ENCODE results near the gene SIGLEC15. TPM values are rescaled to one million over a fixed set of nuclear protein-coding genes. Genes with fewer than 3 reads are reported as not detected.

The SIGLEC15 gene, protein sequence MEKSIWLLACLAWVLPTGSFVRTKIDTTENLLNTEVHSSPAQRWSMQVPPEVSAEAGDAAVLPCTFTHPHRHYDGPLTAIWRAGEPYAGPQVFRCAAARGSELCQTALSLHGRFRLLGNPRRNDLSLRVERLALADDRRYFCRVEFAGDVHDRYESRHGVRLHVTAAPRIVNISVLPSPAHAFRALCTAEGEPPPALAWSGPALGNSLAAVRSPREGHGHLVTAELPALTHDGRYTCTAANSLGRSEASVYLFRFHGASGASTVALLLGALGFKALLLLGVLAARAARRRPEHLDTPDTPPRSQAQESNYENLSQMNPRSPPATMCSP
- 1 to 10 TPM in 1 of 2 donors, under 1 TPM in 1; 0.26 to 2.0 TPM for total RNA-seq

DNA sequence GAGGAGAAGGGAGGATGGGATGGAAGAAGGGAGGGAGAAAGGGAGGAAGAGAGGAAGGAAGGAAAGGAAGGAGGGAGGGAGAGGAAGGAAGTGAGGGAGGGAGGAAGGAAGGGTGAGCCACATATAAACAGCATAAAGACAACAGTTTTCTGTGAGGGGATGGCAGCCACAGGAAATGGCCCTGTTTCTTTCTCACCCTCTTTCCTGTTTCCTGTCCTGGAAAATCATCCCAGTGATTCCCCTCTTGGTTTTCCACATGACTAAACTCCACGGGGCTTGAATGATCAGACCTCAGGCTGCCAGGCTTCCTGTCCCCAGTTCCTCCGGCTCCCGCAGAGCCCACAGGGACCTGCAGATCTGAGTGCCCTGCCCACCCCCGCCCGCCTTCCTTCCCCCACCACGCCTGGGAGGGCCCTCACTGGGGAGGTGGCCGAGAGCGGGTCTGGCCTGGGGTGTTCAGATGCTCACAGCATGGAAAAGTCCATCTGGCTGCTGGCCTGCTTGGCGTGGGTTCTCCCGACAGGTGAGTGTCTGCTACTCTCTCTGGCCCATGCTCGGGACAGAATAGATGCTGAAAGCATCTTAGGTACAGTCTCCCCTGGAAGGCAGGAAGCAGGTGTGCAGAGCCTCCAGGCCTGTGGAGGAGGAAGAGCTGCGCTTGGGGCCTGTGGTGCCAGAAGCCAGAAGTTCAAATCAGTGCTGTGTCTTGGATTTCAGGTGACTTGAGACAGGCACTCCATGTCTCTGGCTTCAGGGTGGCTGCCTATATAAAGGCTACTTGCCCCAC, at the start of gene SIGLEC15:
Gene SIGLEC15, plus strand, starts transcription at position 418 of the 787 bp plus-strand sequence. Its CDS starts 54 bp downstream, at position 472.
- no peaks in the 10 kb centered on the region for H3K27me3 ChIP-seq
- TF ChIP-seq, protein P1, sequence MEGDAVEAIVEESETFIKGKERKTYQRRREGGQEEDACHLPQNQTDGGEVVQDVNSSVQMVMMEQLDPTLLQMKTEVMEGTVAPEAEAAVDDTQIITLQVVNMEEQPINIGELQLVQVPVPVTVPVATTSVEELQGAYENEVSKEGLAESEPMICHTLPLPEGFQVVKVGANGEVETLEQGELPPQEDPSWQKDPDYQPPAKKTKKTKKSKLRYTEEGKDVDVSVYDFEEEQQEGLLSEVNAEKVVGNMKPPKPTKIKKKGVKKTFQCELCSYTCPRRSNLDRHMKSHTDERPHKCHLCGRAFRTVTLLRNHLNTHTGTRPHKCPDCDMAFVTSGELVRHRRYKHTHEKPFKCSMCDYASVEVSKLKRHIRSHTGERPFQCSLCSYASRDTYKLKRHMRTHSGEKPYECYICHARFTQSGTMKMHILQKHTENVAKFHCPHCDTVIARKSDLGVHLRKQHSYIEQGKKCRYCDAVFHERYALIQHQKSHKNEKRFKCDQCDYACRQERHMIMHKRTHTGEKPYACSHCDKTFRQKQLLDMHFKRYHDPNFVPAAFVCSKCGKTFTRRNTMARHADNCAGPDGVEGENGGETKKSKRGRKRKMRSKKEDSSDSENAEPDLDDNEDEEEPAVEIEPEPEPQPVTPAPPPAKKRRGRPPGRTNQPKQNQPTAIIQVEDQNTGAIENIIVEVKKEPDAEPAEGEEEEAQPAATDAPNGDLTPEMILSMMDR (IDR thresholded peaks at IDR 0.05), result no peak
- no peak for TF ChIP-seq POLR2A (IDR thresholded peaks at IDR 0.05)
- no peaks in the 10 kb centered on the region for H3K9me3 ChIP-seq
- no peak within 1 kb of the TSS for H3K4me3 ChIP-seq
- H3K4me1 ChIP-seq, result peaks cover 14% of the 10 kb centered on the region
- H3K36me3 ChIP-seq (replicated peaks in 1 of 2; ENCODE audit: insufficient read depth in 1 of 2, low read depth in 2 of 2), result no peaks in the 10 kb centered on the region
- no peak within 1 kb of the TSS for H3K27ac ChIP-seq
- DNase-seq (no peak), ATAC-seq (no peak)
- intact Hi-C loops (cut with DNase I), result no loop called here
- 51 to 71% methylated on average over 4 to 12 of the region's 12 CpGs for WGBS, 2 donors

DNA sequence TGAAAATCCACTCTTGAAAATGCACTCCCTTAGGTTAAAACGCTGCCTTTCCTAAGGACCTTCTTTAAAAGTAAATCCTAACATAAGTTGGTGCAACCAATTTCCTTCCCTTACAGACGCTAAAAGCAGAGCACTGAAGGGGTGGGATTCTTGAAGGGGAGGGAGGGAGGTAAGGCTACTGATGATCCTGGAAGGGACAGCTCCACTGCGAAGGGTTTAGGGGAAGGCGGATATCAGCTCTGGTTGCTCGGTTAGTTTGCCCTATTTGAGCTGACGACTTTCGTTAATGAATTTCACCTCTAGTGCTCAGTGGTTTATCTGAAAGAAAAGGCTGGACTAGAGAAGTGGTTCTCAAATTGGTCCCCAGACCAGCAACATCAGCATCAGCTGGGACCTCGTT, 49.7 kb upstream of the SIGLEC15 start:
- 51 to 65% methylated on average over 8 of the region's 8 CpGs for WGBS, 2 donors
- peak overlapping the region in 2 of 4 donors; percentile 49 to 50 for H3K27ac ChIP-seq
- ATAC-seq, result peak; percentile 3

DNA sequence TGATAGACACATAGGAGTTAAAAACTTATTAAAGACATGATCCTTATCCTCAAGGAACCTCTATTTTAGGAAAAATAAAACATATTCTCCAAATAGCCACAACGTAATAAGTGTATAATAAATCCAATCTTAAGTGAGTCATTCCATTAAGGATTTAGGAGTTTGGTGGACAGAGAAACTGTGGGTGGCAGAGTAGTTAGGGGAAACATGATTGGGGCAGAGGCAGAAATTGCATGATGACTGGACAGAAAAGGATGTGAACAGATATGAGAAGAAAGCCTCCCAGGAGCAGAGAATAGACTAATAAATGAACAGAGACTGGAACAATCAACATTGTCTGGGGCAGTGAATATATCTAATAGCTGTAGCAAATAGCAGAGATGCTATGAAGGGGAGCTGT, 48.1 kb upstream of the SIGLEC15 start:
- DNase-seq (no peak), ATAC-seq (no peak)
- 60 to 65% methylated on average over 1 of the region's 1 CpG for WGBS, 2 donors
- Histone ChIP-seq H3K36me3 (replicated peaks in 1 of 2; ENCODE audit: insufficient read depth in 1 of 2, low read depth in 2 of 2) (no peaks in the 10 kb centered on the region), H3K9me3 (no peaks in the 10 kb centered on the region), H3K27ac (no peak overlapping the region), H3K4me1 (no peaks in the 10 kb centered on the region), H3K4me3 (no peak overlapping the region), H3K27me3 (no peaks in the 10 kb centered on the region)
- no peak for TF ChIP-seq POLR2A (IDR thresholded peaks at IDR 0.05)
- TF ChIP-seq, protein P1 (IDR thresholded peaks at IDR 0.05), result no peak
- intact Hi-C loops (cut with DNase I), result no loop called here

More for the DNA sequence above, 49.7 kb upstream of the SIGLEC15 start:
- Histone ChIP-seq H3K27me3 (no peaks in the 10 kb centered on the region), H3K4me3 (peak overlapping the region; percentile 18 to 20), H3K4me1 (no peaks in the 10 kb centered on the region), H3K36me3 (replicated peaks in 1 of 2; ENCODE audit: insufficient read depth in 1 of 2, low read depth in 2 of 2) (no peaks in the 10 kb centered on the region), H3K9me3 (no peaks in the 10 kb centered on the region)
- no peak for TF ChIP-seq POLR2A (IDR thresholded peaks at IDR 0.05)
- TF ChIP-seq, protein P1 (IDR thresholded peaks at IDR 0.05), result no peak
- no peak for DNase-seq
- intact Hi-C loops (cut with DNase I), result no loop called here

DNA sequence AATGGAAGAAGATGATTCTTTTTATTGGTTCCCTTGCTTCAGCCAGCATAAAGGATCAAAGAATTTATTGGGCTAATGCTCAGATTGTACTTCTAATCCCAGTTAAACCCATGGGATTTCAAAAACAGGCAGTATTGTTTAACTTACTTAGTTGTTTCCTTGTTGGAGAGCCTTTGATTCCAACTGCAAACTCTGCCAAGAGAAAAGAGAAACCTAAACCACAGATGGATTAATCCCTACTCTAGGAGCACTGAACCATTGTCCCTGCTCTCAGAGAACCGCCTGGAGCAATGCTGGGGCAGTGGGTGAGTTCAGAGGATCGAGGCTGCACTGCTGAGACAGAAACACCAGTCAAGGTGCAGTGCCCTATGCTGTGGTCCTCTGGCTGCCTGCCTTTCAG, 44.9 kb upstream of the SIGLEC15 start:
- 19 to 49% methylated on average over 2 of the region's 2 CpGs for WGBS, 2 donors
- no peak overlapping the region for H3K27ac ChIP-seq
- ATAC-seq, result no peak
- H3K36me3 ChIP-seq (replicated peaks in 1 of 2; ENCODE audit: insufficient read depth in 1 of 2, low read depth in 2 of 2), result no peaks in the 10 kb centered on the region
- H3K9me3 ChIP-seq, result no peaks in the 10 kb centered on the region
- no peak overlapping the region for H3K4me3 ChIP-seq
- intact Hi-C loops (cut with DNase I), result no loop called here
- DNase-seq, result no peak
- no peaks in the 10 kb centered on the region for H3K4me1 ChIP-seq
- TF ChIP-seq, protein P1 (IDR thresholded peaks at IDR 0.05), result no peak
- TF ChIP-seq POLR2A (IDR thresholded peaks at IDR 0.05), result no peak
- H3K27me3 ChIP-seq, result no peaks in the 10 kb centered on the region
